H1 (cell line): Measurements from ENCODE around the gene CTXN3. TPM values are rescaled to one million over a fixed set of nuclear protein-coding genes. Genes with fewer than 3 reads are reported as not detected.

Source experiments
- CTCF ChIA-PET: fragments of 300-600 bp; sonication (Branson Sonifier 250); formaldehyde crosslinking; loops from one replicate; lab custom pipeline; 2021; ENCODE audit not compliant: partially characterized antibody; lab: Charles Lee
- POLR2A ChIA-PET: fragments of 300-600 bp; sonication (Branson Sonifier 250); formaldehyde crosslinking; loops from one replicate; lab custom pipeline; 2021; ENCODE audit warnings: inconsistent platforms; ENCODE audit not compliant: partially characterized antibody; lab: Charles Lee
- DNase-seq, 2 experiments: peaks; one replicate each; pipeline versions ENCODE4 v3.0.0 to v3.0.0-alpha.2; 2010 to 2022; ENCODE audit warnings: low spot score in 2 of 2, low read depth in 1 of 2, mixed read lengths in 1 of 2
- FAIRE-seq: peaks from 2 replicates; lab custom pipeline; 2011; peaks lifted over from hg19 to GRCh38; lab: Jason Lieb, UNC
- H2AFZ ChIP-seq: 2 replicates; pipeline ENCODE4 v1.8.1; 2012; ENCODE audit warnings: low read length, inconsistent platforms
- H2AK5ac ChIP-seq: 2 replicates; pipeline ENCODE4 v1.6.1; 2013; ENCODE audit warnings: low read depth, low read length
- H2BK120ac ChIP-seq: replicated peaks from 2 replicates; pipeline ENCODE3; 2013; ENCODE audit warnings: low read depth, low read length, inconsistent platforms
- H2BK12ac ChIP-seq: 2 replicates; pipeline ENCODE4 v1.6.1; 2013; ENCODE audit warnings: low read depth, low read length
- H2BK15ac ChIP-seq: 2 replicates; pipeline ENCODE4 v1.6.1; 2013; ENCODE audit warnings: low read length
- H2BK20ac ChIP-seq: 2 replicates; pipeline ENCODE4 v1.6.1; 2013; ENCODE audit warnings: low read length
- H2BK5ac ChIP-seq: 2 replicates; pipeline ENCODE4 v1.6.1; 2013; ENCODE audit warnings: low read depth, low read length
- H3K14ac ChIP-seq: 2 replicates; pipeline ENCODE4 v1.6.1; 2013; ENCODE audit warnings: inconsistent platforms; ENCODE audit not compliant: insufficient read length
- H3K18ac ChIP-seq: 2 replicates; pipeline ENCODE4 v1.6.1; 2013; ENCODE audit warnings: low read length; ENCODE audit errors: extremely low read depth
- H3K23ac ChIP-seq: 2 replicates; pipeline ENCODE4 v1.6.1; 2013; ENCODE audit warnings: inconsistent platforms; ENCODE audit not compliant: insufficient read length
- H3K23me2 ChIP-seq: 2 replicates; pipeline ENCODE4 v1.6.1; 2013; ENCODE audit warnings: low read depth, low read length
- H3K27ac ChIP-seq: 2 replicates; pipeline ENCODE4 v1.6.1; 2011; ENCODE audit warnings: low read depth, low read length, inconsistent platforms
- H3K27me3 ChIP-seq, 4 experiments: replicated peaks in 1 of 4; 1 replicate in 1 of 4; 2 replicates in 3 of 4; pipeline versions ENCODE4 v1.6.1 to v1.8.1; 2011 to 2013; ENCODE audit warnings: low read length in 3 of 4, mild to moderate bottlenecking in 3 of 4, inconsistent platforms in 2 of 4, mixed read lengths in 2 of 4, moderate library complexity in 1 of 4; ENCODE audit not compliant: control insufficient read depth in 3 of 4, insufficient read depth in 3 of 4; ENCODE audit errors: extremely low read depth in 1 of 4
- H3K36me3 ChIP-seq, 4 experiments: 2 replicates each; pipeline versions ENCODE4 v1.6.1 to v1.8.1; 2011 to 2013; ENCODE audit warnings: mild to moderate bottlenecking in 4 of 4, low read length in 3 of 4, moderate library complexity in 2 of 4, control low read depth in 1 of 4, inconsistent platforms in 1 of 4; ENCODE audit not compliant: insufficient read depth in 4 of 4, control insufficient read depth in 2 of 4
- H3K4ac ChIP-seq: replicated peaks from 2 replicates; pipeline ENCODE3; 2013; ENCODE audit warnings: low read length, low read depth, mixed read lengths, inconsistent platforms; ENCODE audit not compliant: insufficient read length
- H3K4me1 ChIP-seq, 4 experiments: replicated peaks in 1 of 4; 1 replicate in 1 of 4; 2 replicates in 3 of 4; pipeline versions ENCODE4 v1.6.1 to v1.8.1; 2011 to 2013; ENCODE audit warnings: low read length in 3 of 4, inconsistent platforms in 2 of 4, mixed read lengths in 1 of 4; ENCODE audit not compliant: insufficient read depth in 4 of 4, control insufficient read depth in 3 of 4
- H3K4me2 ChIP-seq, 2 experiments: 2 replicates each; pipeline versions ENCODE4 v1.6.1 to v1.8.1; 2011 to 2013; ENCODE audit warnings: low read depth in 2 of 2, low read length in 2 of 2, control low read depth in 1 of 2, inconsistent platforms in 1 of 2, mild to moderate bottlenecking in 1 of 2; ENCODE audit not compliant: insufficient read depth in 1 of 2
- H3K4me3 ChIP-seq, 4 experiments: fragments of 200-600, 300-600 bp in 1 of 4; sonication (generic), shearing (Covaris generic), sonication (Bioruptor Twin) in 1 of 4; 2 replicates each; pipeline versions ENCODE4 v1.5.1 to v1.8.1; 2011 to 2016; ENCODE audit warnings: low read length in 4 of 4, low read depth in 3 of 4, control low read depth in 2 of 4, inconsistent platforms in 2 of 4, mild to moderate bottlenecking in 2 of 4, mixed read lengths in 1 of 4, moderate library complexity in 1 of 4; ENCODE audit not compliant: insufficient read depth in 2 of 4; ENCODE audit errors: extremely low read depth in 1 of 4
- H3K56ac ChIP-seq: replicated peaks from 2 replicates; pipeline ENCODE3; 2013; ENCODE audit warnings: low read depth, mild to moderate bottlenecking, mixed read lengths, low read length, inconsistent platforms; ENCODE audit not compliant: insufficient read length
- H3K79me1 ChIP-seq: 2 replicates; pipeline ENCODE4 v1.6.1; 2013; ENCODE audit warnings: low read depth, low read length, control low read depth
- H3K79me2 ChIP-seq, 2 experiments: 2 replicates each; pipeline versions ENCODE4 v1.6.1 to v1.8.1; 2012 to 2013; ENCODE audit warnings: low read length in 2 of 2, mild to moderate bottlenecking in 2 of 2, inconsistent platforms in 1 of 2; ENCODE audit not compliant: insufficient read depth in 2 of 2, control insufficient read depth in 1 of 2
- H3K9ac ChIP-seq, 4 experiments: replicated peaks in 1 of 4; 1 replicate in 1 of 4; 2 replicates in 3 of 4; pipeline versions ENCODE4 v1.6.1 to v1.8.1; 2011 to 2013; ENCODE audit warnings: low read depth in 3 of 4, low read length in 3 of 4, control low read depth in 2 of 4, mild to moderate bottlenecking in 2 of 4, moderate library complexity in 2 of 4, inconsistent platforms in 1 of 4; ENCODE audit errors: extremely low read depth in 1 of 4
- H3K9me3 ChIP-seq, 2 experiments: 2 replicates each; pipeline versions ENCODE4 v1.6.1 to v1.8.1; 2012 to 2013; ENCODE audit warnings: mild to moderate bottlenecking in 2 of 2, moderate library complexity in 2 of 2, control low read depth in 1 of 2, inconsistent platforms in 1 of 2, low read depth in 1 of 2, low read length in 1 of 2, mixed read lengths in 1 of 2; ENCODE audit not compliant: insufficient read depth in 2 of 2
- H4K20me1 ChIP-seq, 2 experiments: replicated peaks in 1 of 2; 2 replicates each; pipeline versions ENCODE3 to v1.8.1; 2011 to 2013; ENCODE audit warnings: inconsistent platforms in 2 of 2, low read length in 2 of 2, mild to moderate bottlenecking in 1 of 2; ENCODE audit not compliant: insufficient read depth in 2 of 2, control insufficient read depth in 1 of 2
- H4K5ac ChIP-seq: 2 replicates; pipeline ENCODE4 v1.6.1; 2013; ENCODE audit warnings: low read length, low read depth, mixed read lengths, inconsistent platforms; ENCODE audit not compliant: insufficient read length
- H4K8ac ChIP-seq: 2 replicates; pipeline ENCODE4 v1.8.0; 2013; ENCODE audit warnings: mild to moderate bottlenecking, moderate library complexity, low read length, inconsistent platforms; ENCODE audit not compliant: insufficient read depth; ENCODE audit errors: extremely low read depth
- H4K91ac ChIP-seq: replicated peaks from 2 replicates; pipeline ENCODE3; 2013; ENCODE audit warnings: low read length, mixed read lengths, inconsistent platforms; ENCODE audit not compliant: insufficient read length
- ATF3 ChIP-seq: IDR thresholded peaks from 2 replicates; pipeline ENCODE4 v1.6.1; 2011; ENCODE audit warnings: low read depth, mild to moderate bottlenecking, low read length; ENCODE audit not compliant: insufficient read depth
- CTCF ChIP-seq, 3 experiments: IDR thresholded peaks; 1 replicate in 2 of 3; 2 replicates in 1 of 3; pipeline versions ENCODE4 v1.5.1 to v1.6.1; 2011; ENCODE audit warnings: low read length in 3 of 3, mild to moderate bottlenecking in 3 of 3, inconsistent platforms in 2 of 3, low read depth in 1 of 3, moderate library complexity in 1 of 3; ENCODE audit not compliant: insufficient read depth in 1 of 3; ENCODE audit errors: control extremely low read depth in 1 of 3
- EGR1 ChIP-seq: IDR thresholded peaks from 2 replicates; pipeline ENCODE4 v1.6.1; 2011; ENCODE audit warnings: low read depth, low read length, borderline replicate concordance
- RFX5 ChIP-seq: IDR thresholded peaks from 2 replicates; pipeline ENCODE4 v1.6.1; 2011; ENCODE audit warnings: low read depth, low read length, improper control_type of control experiment, borderline replicate concordance
- SP2 ChIP-seq: IDR thresholded peaks from 2 replicates; pipeline ENCODE4 v1.6.1; 2012; ENCODE audit warnings: mild to moderate bottlenecking, low read length, inconsistent platforms
- SP4 ChIP-seq: IDR thresholded peaks from 2 replicates; pipeline ENCODE4 v1.6.1; 2012; ENCODE audit warnings: low read length, inconsistent platforms
- TAF1 ChIP-seq: IDR thresholded peaks from 2 replicates; pipeline ENCODE4 v1.6.1; 2011; ENCODE audit warnings: mild to moderate bottlenecking, low read depth, low read length
- YY1 ChIP-seq: IDR thresholded peaks from 2 replicates; pipeline ENCODE4 v1.6.1; 2011; ENCODE audit warnings: low read depth, mild to moderate bottlenecking, low read length
- WGBS, 2 experiments: shearing (Covaris generic) in 1 of 2; methylation state at CpG; one replicate each; pipeline versions ENCODE4 v1.1.6 to v1.1.7; 2013 to 2015; ENCODE audit warnings: low lambda C conversion rate in 2 of 2, mixed read lengths in 2 of 2, inconsistent platforms in 1 of 2, low coverage in 1 of 2, missing lambda C conversion rate in 1 of 2; ENCODE audit not compliant: insufficient replicate concordance in 2 of 2, insufficient coverage in 1 of 2, insufficient read length in 1 of 2; ENCODE audit errors: extremely low coverage in 1 of 2, missing lambda C conversion rate in 1 of 2; 5-methylcytosine and 5-hydroxymethylcytosine counted together
- polyA plus RNA-seq, 7 experiments: library from polyadenylated mRNA; depleted of rRNA in 3 of 7; stranded (reverse) in 5 of 7; unstranded in 2 of 7; fragments of >200 nt in 5 of 7; fragments of 200-250 nt in 2 of 7; gene quantifications; 1 replicate in 5 of 7; 2 replicates in 1 of 7; 4 replicates in 1 of 7; pipeline versions ENCODE4 v1.2.1 to v1.2.3, GENCODE V29; 2011 to 2013; ENCODE audit warnings: missing spikeins in 2 of 7, mixed read lengths in 2 of 7
- total RNA-seq: library from RNA; stranded (reverse); fragmentation: NEBNext Ultra II Directional; extraction: Animal tissue kit (Norgen Biotek cat#: 25700); gene quantifications from 2 replicates; pipeline ENCODE4 v1.2.1, GENCODE V29; 2021

CTXN3 gene
- total and polyA plus RNA-seq, 2 of the 8 experiments (the other 6 are each of a cell fraction or from before 2014, with no cell fraction given) = 0.05 TPM; not detected in 1

- Histone ChIP-seq H3K36me3 (no peaks in the 10 kb centered on the region), H3K4ac (no peak overlapping the region), H2BK5ac (no peak overlapping the region), H3K18ac (no peak overlapping the region), H3K9ac (no peak overlapping the region), H2AFZ (no peak overlapping the region), H3K4me2 (no peak overlapping the region), H2BK12ac (no peak overlapping the region), H3K79me2 (no peaks in the 10 kb centered on the region), H3K27ac (no peak overlapping the region), H3K79me1 (no peaks in the 10 kb centered on the region), H3K23me2 (no peaks in the 10 kb centered on the region), H3K4me1 (no peaks in the 10 kb centered on the region), H3K14ac (no peak overlapping the region), H3K4me3 (no peak overlapping the region), H2BK20ac (no peak overlapping the region), H4K91ac (no peak overlapping the region), H3K56ac (no peak overlapping the region), H4K5ac (no peak overlapping the region), H3K9me3 (no peaks in the 10 kb centered on the region), H4K8ac (no peak overlapping the region), H4K20me1 (no peaks in the 10 kb centered on the region), H2BK15ac (no peak overlapping the region), H3K23ac (no peak overlapping the region), H2BK120ac (no peak overlapping the region), H3K27me3 (no peaks in the 10 kb centered on the region), H2AK5ac (no peak overlapping the region)
- DNase-seq (no peak), FAIRE-seq (no peak)
- CTCF ChIA-PET = interaction anchor here (0.9 kb wide), 1 partner anchor 61 kb away, joined by 3 read pairs; no protein-coding TSS in a partner anchor
- POLR2A ChIA-PET = no interaction called here
- whole genome bisulfite sequencing, 2 experiments = 89% methylated on average over 4 of the region's 4 CpGs; no CpG with 5 or more reads in 1 of the 2 experiments
- TF ChIP-seq EGR1 (no peak), YY1 (no peak), ATF3 (no peak), CTCF (IDR thresholded peaks at IDR 0.05; ENCODE audit: control extremely low read depth in 1 of 3, insufficient read depth in 1 of 3, low read depth in 1 of 3, low read length in 3 of 3) (no peak), TAF1 (no peak), SP4 (no peak), RFX5 (no peak), SP2 (no peak)
These were observed 34.1 kb downstream of the CTXN3 start for GRCh38 chr5:127683008-127683407.
